SK-N-SH (cell line): ENCODE data around the gene PNMA6E. TPM values are rescaled to one million over a fixed set of nuclear protein-coding genes. Genes with fewer than 3 reads are reported as not detected.

Source experiments
- CTCF ChIA-PET: fragments of 300-600, 350-600 bp; formaldehyde crosslinking; extraction: SDS; loops from one replicate; lab custom pipeline; 2021; lab: Yijun Ruan, JAX
- POLR2A ChIA-PET: fragments of 350-600 bp; sonication (Branson Sonifier 250); formaldehyde crosslinking; extraction: SDS; loops from one replicate; lab custom pipeline; 2020; ENCODE audit warnings: antibody characterized with exemption, inconsistent platforms; lab: Yijun Ruan, JAX
- DNase-seq: peaks from one replicate; pipeline ENCODE4 v3.0.0; 2012
- H2AFZ ChIP-seq: fragments of 200-600 bp; sonication (generic); 2 replicates; pipeline ENCODE4 v1.8.1; 2016; ENCODE audit warnings: antibody characterized with exemption, mild to moderate bottlenecking, low read depth
- H3F3A ChIP-seq: fragments of 200-600 bp; sonication (generic); replicated peaks from 2 replicates; pipeline ENCODE3; 2016; ENCODE audit warnings: antibody characterized with exemption, mild to moderate bottlenecking; ENCODE audit not compliant: insufficient read depth
- H3K27ac ChIP-seq, 2 experiments: fragments of 200-500 bp in 1 of 2; fragments of 200-600 bp in 1 of 2; sonication (Bioruptor generic) in 1 of 2; sonication (generic), shearing (Covaris generic) in 1 of 2; 2 replicates each; pipeline versions ENCODE4 v1.5.1 to v1.6.1; 2014 to 2016; ENCODE audit warnings: low read depth in 2 of 2, inconsistent platforms in 1 of 2, low read length in 1 of 2, mild to moderate bottlenecking in 1 of 2, mixed read lengths in 1 of 2
- H3K27me3 ChIP-seq: fragments of 200-600 bp; sonication (generic), shearing (Covaris generic); 2 replicates; pipeline ENCODE4 v1.6.1; 2016; ENCODE audit warnings: mixed run types; ENCODE audit not compliant: insufficient read depth
- H3K36me3 ChIP-seq, 2 experiments: fragments of 200-500 bp in 1 of 2; fragments of 200-600 bp in 1 of 2; sonication (Bioruptor generic) in 1 of 2; sonication (generic) in 1 of 2; replicated peaks in 1 of 2; 2 replicates each; pipeline versions ENCODE3 to v1.5.1; 2014 to 2016; ENCODE audit warnings: low read length in 1 of 2, mild to moderate bottlenecking in 1 of 2; ENCODE audit not compliant: insufficient read depth in 2 of 2, control insufficient read depth in 1 of 2
- H3K4me1 ChIP-seq, 2 experiments: fragments of 200-500 bp in 1 of 2; fragments of 200-600 bp in 1 of 2; sonication (Bioruptor generic) in 1 of 2; sonication (generic), shearing (Covaris generic) in 1 of 2; 2 replicates each; pipeline versions ENCODE4 v1.5.1 to v1.6.1; 2014 to 2016; ENCODE audit warnings: low read depth in 1 of 2, low read length in 1 of 2, mixed run types in 1 of 2; ENCODE audit not compliant: insufficient read depth in 2 of 2, control insufficient read depth in 1 of 2
- H3K4me2 ChIP-seq: fragments of 200-600 bp; sonication (generic), shearing (Covaris generic); 2 replicates; pipeline ENCODE4 v1.6.1; 2017; ENCODE audit warnings: mixed run types
- H3K4me3 ChIP-seq, 2 experiments: fragments of 200-500 bp in 1 of 2; fragments of 200-600 bp in 1 of 2; sonication (Bioruptor generic) in 1 of 2; sonication (generic), shearing (Covaris generic) in 1 of 2; 2 replicates each; pipeline versions ENCODE4 v1.5.1 to v1.8.1; 2014 to 2016; ENCODE audit warnings: low read depth in 2 of 2, inconsistent platforms in 1 of 2, low read length in 1 of 2, mild to moderate bottlenecking in 1 of 2, mixed read lengths in 1 of 2, moderate library complexity in 1 of 2
- H3K79me2 ChIP-seq: fragments of 200-600 bp; sonication (generic); 2 replicates; pipeline ENCODE4 v1.8.1; 2017; ENCODE audit warnings: mild to moderate bottlenecking; ENCODE audit not compliant: insufficient read depth
- H3K9ac ChIP-seq: fragments of 200-600 bp; sonication (generic); 2 replicates; pipeline ENCODE4 v1.6.1; 2017; ENCODE audit warnings: mixed run types
- H3K9me2 ChIP-seq: fragments of 200-600 bp; sonication (generic); 2 replicates; pipeline ENCODE4 v1.6.1; 2017; ENCODE audit warnings: mixed run types
- H3K9me3 ChIP-seq: fragments of 200-600 bp; sonication (generic); 2 replicates; pipeline ENCODE4 v1.6.1; 2017; ENCODE audit warnings: mixed run types, mild to moderate bottlenecking, moderate library complexity
- H4K20me1 ChIP-seq: fragments of 200-600 bp; sonication (generic); 2 replicates; pipeline ENCODE4 v1.6.1; 2017; ENCODE audit warnings: mild to moderate bottlenecking, mixed run types; ENCODE audit not compliant: insufficient read depth
- CTCF ChIP-seq: fragments of 200-600 bp; sonication (generic); IDR thresholded peaks from 2 replicates; pipeline ENCODE4 v1.6.1; 2017; ENCODE audit warnings: antibody characterized with exemption, mild to moderate bottlenecking, moderate library complexity
- ELF1 ChIP-seq: IDR thresholded peaks from 2 replicates; pipeline ENCODE4 v1.4.0; 2012
- EP300 ChIP-seq, 2 experiments: IDR thresholded peaks; 2 replicates each; pipeline versions ENCODE4 v1.4.0 to v1.6.1; 2012; ENCODE audit warnings: borderline replicate concordance in 1 of 2, low read depth in 1 of 2, low read length in 1 of 2
- GABPA ChIP-seq: IDR thresholded peaks from 2 replicates; pipeline ENCODE4 v1.4.0; 2012; ENCODE audit warnings: low read depth, mild to moderate bottlenecking
- GATA2 ChIP-seq: sonication (generic); formaldehyde crosslinking; IDR thresholded peaks from 2 replicates; pipeline ENCODE4 v1.5.0; 2020; ENCODE audit warnings: mild to moderate bottlenecking, missing genetic modification reagents
- JUND ChIP-seq: IDR thresholded peaks from 2 replicates; pipeline ENCODE4 v1.4.0; 2012
- MXI1 ChIP-seq: IDR thresholded peaks from 2 replicates; pipeline ENCODE4 v1.6.1; 2012; ENCODE audit warnings: mild to moderate bottlenecking, low read depth, low read length, improper control_type of control experiment
- NFIC ChIP-seq: IDR thresholded peaks from 2 replicates; pipeline ENCODE4 v1.4.0; 2012; ENCODE audit warnings: borderline replicate concordance
- NRF1 ChIP-seq: IDR thresholded peaks from 2 replicates; pipeline ENCODE4 v1.6.1; 2012; ENCODE audit warnings: low read depth, mild to moderate bottlenecking, low read length
- RCOR1 ChIP-seq: fragments of 150-350 bp; IDR thresholded peaks from 2 replicates; pipeline ENCODE4 v1.6.1; 2017; ENCODE audit warnings: antibody characterized with exemption, low read length
- RXRA ChIP-seq: IDR thresholded peaks from 2 replicates; pipeline ENCODE4 v1.4.0; 2012; ENCODE audit warnings: low read depth, mild to moderate bottlenecking, borderline replicate concordance
- SIN3A ChIP-seq: IDR thresholded peaks from 2 replicates; pipeline ENCODE4 v1.6.1; 2012; ENCODE audit warnings: low read depth, mild to moderate bottlenecking, low read length, moderate library complexity, borderline replicate concordance
- SMC3 ChIP-seq: IDR thresholded peaks from 2 replicates; pipeline ENCODE4 v1.6.1; 2012; ENCODE audit warnings: low read depth, low read length, improper control_type of control experiment
- TCF12 ChIP-seq: IDR thresholded peaks from 2 replicates; pipeline ENCODE4 v1.4.0; 2012
- TEAD4 ChIP-seq: IDR thresholded peaks from 2 replicates; pipeline ENCODE4 v1.4.0; 2012; ENCODE audit warnings: mild to moderate bottlenecking, borderline replicate concordance; ENCODE audit not compliant: insufficient read depth
- WGBS: methylation state at CpG from one replicate; pipeline ENCODE4 v1.1.6; 2017; ENCODE audit warnings: low lambda C conversion rate; 5-methylcytosine and 5-hydroxymethylcytosine counted together
- polyA plus RNA-seq, 3 experiments: library from polyadenylated mRNA; depleted of rRNA; stranded (reverse); fragments of >200 nt; gene quantifications; 2 replicates each; pipeline ENCODE4 v1.2.3, GENCODE V29; 2012
- TF ChIP-seq, protein P1 (sequence below): IDR thresholded peaks from 2 replicates; pipeline ENCODE4 v1.6.1; 2012; ENCODE audit warnings: mild to moderate bottlenecking, low read depth, low read length, moderate library complexity
- TF ChIP-seq, protein P2 (sequence below): IDR thresholded peaks from 2 replicates; pipeline ENCODE4; 2012
- TF ChIP-seq, protein P3 (sequence below): IDR thresholded peaks from 2 replicates; pipeline ENCODE4 v1.4.0; 2012; ENCODE audit warnings: low read depth, borderline replicate concordance
- TF ChIP-seq, protein P4 (sequence below): IDR thresholded peaks from 2 replicates; pipeline ENCODE4 v1.4.0; 2012; ENCODE audit warnings: low read depth, borderline replicate concordance

The PNMA6E gene
- polyA plus RNA-seq, 1 of the 3 experiments (the other 2 are of a cell fraction), result not detected

- no peak for DNase-seq
- Histone ChIP-seq H3K27me3 (peaks cover 59% of the 10 kb centered on the region), H3K4me3 (no peak overlapping the region), H3K79me2 (no peaks in the 10 kb centered on the region), H2AFZ (no peak overlapping the region), H3K9me2 (no peaks in the 10 kb centered on the region), H3F3A (no peaks in the 10 kb centered on the region), H3K4me1 (peaks cover 0 to 7% of the 10 kb centered on the region in 2 experiments; a peak in 1 of 4 replicates), H3K36me3 (no peaks in the 10 kb centered on the region), H3K9me3 (no peaks in the 10 kb centered on the region), H4K20me1 (no peaks in the 10 kb centered on the region), H3K9ac (no peak overlapping the region), H3K4me2 (no peak overlapping the region), H3K27ac (no peak overlapping the region)
- TF ChIP-seq, protein P1, sequence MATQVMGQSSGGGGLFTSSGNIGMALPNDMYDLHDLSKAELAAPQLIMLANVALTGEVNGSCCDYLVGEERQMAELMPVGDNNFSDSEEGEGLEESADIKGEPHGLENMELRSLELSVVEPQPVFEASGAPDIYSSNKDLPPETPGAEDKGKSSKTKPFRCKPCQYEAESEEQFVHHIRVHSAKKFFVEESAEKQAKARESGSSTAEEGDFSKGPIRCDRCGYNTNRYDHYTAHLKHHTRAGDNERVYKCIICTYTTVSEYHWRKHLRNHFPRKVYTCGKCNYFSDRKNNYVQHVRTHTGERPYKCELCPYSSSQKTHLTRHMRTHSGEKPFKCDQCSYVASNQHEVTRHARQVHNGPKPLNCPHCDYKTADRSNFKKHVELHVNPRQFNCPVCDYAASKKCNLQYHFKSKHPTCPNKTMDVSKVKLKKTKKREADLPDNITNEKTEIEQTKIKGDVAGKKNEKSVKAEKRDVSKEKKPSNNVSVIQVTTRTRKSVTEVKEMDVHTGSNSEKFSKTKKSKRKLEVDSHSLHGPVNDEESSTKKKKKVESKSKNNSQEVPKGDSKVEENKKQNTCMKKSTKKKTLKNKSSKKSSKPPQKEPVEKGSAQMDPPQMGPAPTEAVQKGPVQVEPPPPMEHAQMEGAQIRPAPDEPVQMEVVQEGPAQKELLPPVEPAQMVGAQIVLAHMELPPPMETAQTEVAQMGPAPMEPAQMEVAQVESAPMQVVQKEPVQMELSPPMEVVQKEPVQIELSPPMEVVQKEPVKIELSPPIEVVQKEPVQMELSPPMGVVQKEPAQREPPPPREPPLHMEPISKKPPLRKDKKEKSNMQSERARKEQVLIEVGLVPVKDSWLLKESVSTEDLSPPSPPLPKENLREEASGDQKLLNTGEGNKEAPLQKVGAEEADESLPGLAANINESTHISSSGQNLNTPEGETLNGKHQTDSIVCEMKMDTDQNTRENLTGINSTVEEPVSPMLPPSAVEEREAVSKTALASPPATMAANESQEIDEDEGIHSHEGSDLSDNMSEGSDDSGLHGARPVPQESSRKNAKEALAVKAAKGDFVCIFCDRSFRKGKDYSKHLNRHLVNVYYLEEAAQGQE, result no peak
- TF ChIP-seq NRF1, result no peak
- TF ChIP-seq SIN3A, result no peak
- TF ChIP-seq, protein P2, sequence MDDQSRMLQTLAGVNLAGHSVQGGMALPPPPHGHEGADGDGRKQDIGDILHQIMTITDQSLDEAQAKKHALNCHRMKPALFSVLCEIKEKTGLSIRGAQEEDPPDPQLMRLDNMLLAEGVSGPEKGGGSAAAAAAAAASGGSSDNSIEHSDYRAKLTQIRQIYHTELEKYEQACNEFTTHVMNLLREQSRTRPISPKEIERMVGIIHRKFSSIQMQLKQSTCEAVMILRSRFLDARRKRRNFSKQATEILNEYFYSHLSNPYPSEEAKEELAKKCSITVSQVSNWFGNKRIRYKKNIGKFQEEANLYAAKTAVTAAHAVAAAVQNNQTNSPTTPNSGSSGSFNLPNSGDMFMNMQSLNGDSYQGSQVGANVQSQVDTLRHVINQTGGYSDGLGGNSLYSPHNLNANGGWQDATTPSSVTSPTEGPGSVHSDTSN, result no peak
- TF ChIP-seq EP300 (IDR thresholded peaks at IDR 0.05; ENCODE audit: borderline replicate concordance in 1 of 2, low read depth in 1 of 2, low read length in 1 of 2), result no peak
- TF ChIP-seq MXI1, result no peak
- TF ChIP-seq, protein P3, sequence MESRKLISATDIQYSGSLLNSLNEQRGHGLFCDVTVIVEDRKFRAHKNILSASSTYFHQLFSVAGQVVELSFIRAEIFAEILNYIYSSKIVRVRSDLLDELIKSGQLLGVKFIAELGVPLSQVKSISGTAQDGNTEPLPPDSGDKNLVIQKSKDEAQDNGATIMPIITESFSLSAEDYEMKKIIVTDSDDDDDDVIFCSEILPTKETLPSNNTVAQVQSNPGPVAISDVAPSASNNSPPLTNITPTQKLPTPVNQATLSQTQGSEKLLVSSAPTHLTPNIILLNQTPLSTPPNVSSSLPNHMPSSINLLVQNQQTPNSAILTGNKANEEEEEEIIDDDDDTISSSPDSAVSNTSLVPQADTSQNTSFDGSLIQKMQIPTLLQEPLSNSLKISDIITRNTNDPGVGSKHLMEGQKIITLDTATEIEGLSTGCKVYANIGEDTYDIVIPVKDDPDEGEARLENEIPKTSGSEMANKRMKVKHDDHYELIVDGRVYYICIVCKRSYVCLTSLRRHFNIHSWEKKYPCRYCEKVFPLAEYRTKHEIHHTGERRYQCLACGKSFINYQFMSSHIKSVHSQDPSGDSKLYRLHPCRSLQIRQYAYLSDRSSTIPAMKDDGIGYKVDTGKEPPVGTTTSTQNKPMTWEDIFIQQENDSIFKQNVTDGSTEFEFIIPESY, result no peak
- 15% methylated on average over 4 of the region's 10 CpGs for WGBS
- POLR2A ChIA-PET, result no interaction called here
- CTCF ChIA-PET, result interaction anchor here (1.6 kb wide), 1 partner anchor 9 kb away, joined by 4 read pairs; no protein-coding TSS in a partner anchor
Observed at GRCh38 chrX:153408221-153408721, 7.1 kb upstream of the PNMA6E start.

GRCh38 chrX:153407736-153408135, 6.6 kb upstream of the PNMA6E start:
- no peak for DNase-seq
- Histone ChIP-seq H4K20me1 (no peaks in the 10 kb centered on the region), H3K27ac (no peak overlapping the region), H3K9ac (no peak overlapping the region), H3K27me3 (peaks cover 59% of the 10 kb centered on the region), H3K79me2 (no peaks in the 10 kb centered on the region), H3K36me3 (no peaks in the 10 kb centered on the region), H3K4me3 (no peak overlapping the region), H3K9me3 (no peaks in the 10 kb centered on the region), H3K9me2 (no peaks in the 10 kb centered on the region), H3K4me1 (peaks cover 0 to 7% of the 10 kb centered on the region in 2 experiments; a peak in 1 of 4 replicates), H3K4me2 (no peak overlapping the region), H3F3A (no peaks in the 10 kb centered on the region), H2AFZ (no peak overlapping the region)
- POLR2A ChIA-PET, result no interaction called here
- WGBS, result 42% methylated on average over 2 of the region's 3 CpGs
- CTCF ChIA-PET, result no interaction called here
- TF ChIP-seq, protein P4, sequence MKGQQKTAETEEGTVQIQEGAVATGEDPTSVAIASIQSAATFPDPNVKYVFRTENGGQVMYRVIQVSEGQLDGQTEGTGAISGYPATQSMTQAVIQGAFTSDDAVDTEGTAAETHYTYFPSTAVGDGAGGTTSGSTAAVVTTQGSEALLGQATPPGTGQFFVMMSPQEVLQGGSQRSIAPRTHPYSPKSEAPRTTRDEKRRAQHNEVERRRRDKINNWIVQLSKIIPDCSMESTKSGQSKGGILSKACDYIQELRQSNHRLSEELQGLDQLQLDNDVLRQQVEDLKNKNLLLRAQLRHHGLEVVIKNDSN, result no peak
- TF ChIP-seq GABPA (no peak), RXRA (no peak), TEAD4 (no peak), SIN3A (no peak), NFIC (no peak), SMC3 (no peak), ELF1 (no peak), MXI1 (no peak), TCF12 (no peak), GATA2 (CRISPR knock-in tag) (no peak), JUND (no peak), CTCF (no peak), RCOR1 (no peak)
